GM18867 (cell line): ENCODE results near the gene HMGB4.

Experiments used
- ATAC-seq: cut with Tn5 transposase; IDR thresholded peaks from one replicate; pipeline ENCODE4 v1.9.1; 2021; ENCODE audit warnings: mild to moderate bottlenecking, moderate library complexity; ENCODE audit not compliant: unreplicated experiment

Gene HMGB4

DNA sequence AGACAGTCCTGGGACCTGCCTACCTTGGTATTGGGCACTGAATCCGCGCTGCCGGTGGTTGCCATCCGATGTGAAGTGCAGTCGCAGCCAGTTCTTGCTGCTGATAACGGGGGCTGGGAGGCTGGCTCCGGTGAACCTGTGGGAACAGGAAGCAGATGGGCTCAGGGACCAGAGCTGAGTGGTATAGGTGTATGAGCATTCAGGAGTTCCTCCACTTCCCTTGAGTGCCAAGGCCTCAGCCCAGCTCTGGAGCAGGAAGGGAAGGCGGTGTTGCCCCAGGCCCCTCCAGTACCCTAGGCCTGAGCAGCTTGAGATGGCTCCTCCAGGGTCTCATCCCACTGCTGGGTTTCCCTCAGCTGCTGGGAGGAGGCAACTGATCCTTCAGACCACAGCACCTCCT, 17.0 kb upstream of the HMGB4 start:
- no peak for ATAC-seq

DNA sequence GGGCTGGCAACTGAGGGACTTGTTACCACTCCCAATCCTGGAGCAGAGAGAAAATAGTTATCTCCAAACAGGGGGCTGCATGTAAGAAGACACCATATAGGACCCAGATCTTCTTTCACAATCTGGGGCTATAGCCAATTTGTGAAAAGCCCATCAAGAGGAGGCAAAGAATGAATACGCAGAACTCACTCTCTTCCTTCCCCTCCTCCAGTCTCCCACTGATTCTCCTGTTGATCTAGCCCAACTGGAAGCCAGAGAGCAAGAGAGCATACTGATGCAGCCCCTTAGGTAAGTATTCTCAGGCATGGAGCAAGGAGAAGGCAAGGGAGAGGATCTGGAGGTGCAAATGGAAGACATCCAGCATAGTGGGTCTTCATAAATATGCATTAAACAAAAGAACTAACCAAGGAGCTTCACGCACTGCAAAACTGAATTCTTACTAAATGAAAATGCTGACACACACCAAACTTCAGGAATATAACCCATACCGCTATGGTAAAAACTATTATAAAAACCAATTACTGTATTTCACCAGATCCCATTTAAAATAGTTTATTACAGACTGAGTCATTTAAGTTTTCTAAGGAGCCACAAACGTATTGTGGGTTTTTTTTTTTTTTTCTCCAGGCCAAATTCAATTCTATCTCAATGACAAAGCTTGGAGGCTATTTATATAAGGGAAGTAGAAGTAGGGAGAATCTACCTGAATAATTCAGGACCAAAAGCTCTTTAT, 15.5 kb upstream of the HMGB4 start:
- no peak for ATAC-seq

DNA sequence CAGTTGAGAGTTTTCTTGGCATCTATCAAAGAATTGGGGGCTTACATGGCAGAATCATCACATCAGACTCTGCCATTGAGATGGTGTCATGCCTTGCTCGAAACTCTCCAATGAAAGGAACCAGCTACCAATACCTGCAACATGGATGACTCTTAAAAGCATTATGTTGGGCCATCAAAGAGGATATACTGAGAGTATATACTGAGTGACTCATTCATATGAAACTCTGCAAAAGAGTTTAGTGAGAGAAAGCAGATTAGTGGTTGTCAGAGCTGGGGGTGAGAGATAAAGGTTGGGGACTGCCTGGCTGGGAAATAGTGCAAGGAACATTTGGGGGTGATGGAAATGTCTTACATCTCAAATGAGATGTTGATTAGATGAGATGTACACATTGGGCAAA, 14.7 kb upstream of the HMGB4 start:
- ATAC-seq: no peak

DNA sequence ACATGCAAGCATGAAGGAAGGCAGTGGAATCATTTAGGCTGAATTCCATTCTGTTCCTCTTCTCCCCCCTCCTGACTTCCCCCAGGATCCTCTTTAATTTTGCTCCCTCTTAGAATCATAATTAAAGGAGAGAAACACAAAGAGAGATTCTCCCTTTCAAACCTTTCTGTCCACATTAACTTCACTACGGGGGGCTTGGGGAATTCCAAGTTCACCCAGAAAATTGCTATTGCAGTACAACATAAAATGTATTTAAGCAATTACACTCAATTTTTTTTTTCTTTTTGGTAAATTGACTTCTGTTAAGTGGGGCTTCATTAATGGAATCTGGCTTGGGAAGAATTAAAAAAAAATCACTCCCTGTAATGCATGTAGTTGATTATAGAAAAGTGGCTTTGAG, 13.4 kb upstream of the HMGB4 start:
- ATAC-seq: no peak

DNA sequence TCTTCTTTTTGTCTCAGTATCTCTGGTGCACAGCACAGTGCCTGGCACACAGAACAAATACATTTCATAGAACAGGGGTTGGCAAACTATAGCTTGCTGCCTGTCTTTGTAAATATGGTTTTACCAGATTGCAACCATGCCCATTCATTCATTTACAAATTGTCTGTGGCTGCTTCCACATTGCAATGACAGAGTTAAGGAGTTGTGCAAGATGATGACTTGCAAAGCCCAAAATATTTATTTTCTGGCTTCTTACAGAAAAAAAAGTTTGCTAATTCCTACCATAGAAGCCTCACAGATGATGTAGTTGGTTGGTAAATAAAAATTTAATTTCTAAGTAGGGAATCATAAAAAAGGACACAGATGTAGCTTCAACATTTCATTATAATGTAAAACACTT, 11.2 kb upstream of the HMGB4 start:
- no peak for ATAC-seq

DNA sequence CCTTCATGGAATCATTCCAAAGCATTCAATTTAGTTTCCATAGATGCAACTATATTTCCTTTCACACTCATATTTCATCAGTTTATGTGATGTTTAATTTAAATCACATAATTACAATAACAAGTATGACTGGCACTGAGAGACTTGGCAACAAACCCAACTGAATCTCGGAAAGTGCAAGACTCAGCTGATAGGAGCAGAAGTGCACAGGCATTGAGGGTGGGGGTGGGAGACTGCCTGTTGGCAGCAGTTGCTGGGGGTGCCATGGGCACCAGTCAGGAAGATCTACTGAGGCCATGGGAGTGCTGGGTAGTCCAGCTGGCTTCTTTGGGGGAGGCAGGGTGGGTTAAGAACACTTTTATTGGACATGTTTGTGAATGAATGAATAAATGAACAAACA, 10.4 kb upstream of the HMGB4 start:
- ATAC-seq: no peak

DNA sequence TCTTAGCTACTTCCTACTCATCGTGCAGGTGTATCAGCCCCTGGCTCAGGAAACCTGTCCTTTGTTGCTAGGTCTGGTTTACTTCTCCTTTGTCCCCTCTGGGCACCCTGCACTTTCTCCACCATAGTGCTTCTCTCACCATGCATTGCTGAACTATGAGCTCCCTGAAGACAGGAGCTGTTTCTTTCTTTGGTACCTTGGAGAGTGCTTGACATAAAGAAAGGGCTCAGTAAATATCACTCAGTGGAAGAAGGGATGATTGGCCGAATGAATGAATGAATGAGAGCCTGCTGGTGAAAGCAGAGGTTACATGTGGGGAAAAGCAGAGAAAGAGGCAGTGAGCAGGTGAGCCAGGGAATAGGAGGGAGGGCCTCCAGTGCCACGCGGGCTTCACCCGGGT, 9.8 kb upstream of the HMGB4 start:
- no peak for ATAC-seq

DNA sequence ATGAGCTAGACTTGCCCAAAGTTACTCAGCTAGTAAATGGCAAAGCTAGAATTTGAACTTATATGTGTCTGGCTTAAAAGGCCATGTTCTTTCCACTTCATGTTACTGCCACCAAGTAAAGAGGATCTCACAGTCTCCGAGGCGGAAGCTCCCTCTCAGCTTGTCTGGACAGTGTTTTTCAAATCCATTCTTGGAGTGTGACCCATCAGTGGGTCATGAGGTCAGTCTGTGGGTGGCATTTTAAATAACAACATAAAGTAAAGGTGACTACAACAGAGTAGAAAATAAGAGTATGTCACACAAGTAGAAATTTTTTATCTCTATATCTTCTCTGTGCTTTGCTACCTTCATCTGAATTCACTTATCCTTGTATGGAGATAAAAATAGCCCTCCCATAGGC, 3.2 kb upstream of the HMGB4 start:
- no peak for ATAC-seq

DNA sequence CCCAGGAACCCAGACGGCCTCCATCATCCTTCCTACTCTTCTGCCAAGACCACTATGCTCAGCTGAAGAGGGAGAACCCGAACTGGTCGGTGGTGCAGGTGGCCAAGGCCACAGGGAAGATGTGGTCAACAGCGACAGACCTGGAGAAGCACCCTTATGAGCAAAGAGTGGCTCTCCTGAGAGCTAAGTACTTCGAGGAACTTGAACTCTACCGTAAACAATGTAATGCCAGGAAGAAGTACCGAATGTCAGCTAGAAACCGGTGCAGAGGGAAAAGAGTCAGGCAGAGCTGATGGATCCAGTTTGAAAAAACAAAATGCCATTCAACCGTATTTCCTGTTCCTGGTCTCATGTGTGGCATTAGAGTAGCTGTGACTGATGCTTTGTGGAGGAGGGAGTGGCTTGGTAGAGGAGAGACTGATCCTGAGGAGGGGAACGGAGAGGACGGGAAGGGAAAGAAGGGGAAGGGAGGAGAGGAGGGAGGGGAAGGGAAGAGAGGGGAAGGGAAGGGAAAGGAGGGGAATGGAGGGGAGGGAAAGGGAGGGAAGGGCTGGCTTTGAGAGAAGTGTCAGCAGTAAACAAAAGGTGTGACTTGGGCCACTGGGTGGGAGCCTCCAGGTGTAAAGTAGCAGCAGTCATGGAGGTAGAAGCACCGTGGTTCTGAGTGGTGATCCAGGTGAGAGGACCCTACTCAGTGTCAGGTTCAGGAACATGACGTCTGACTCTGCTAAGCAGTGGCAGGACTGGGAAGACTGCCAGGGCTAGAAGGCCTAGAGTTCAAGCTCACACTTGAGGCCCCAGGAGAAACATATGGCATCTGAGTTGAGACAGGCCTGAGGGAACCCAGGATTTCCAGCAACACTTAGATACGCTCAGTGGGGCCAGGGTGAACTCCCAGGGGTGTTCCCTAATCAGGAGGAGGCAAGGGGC, 846 bp downstream of the HMGB4 start:
- no peak for ATAC-seq

DNA sequence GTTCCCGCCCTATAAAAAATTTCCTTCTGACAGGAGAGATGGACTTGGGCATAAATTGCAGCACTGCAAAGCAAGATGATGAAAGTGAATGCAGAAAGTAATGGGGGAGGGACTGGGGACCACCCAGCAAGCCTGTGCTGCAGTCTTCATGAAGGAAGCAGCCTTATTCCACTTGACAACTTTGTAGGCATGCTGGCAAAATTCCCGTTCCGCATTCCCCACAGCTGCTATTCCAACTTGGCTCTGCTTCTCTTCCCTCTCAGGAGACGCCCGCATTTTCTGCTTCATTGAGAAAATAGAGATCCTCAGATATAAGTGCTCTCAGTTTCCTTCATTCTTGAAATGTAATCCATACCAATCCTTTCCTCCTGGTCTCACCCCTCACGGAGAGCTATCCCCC, 2.4 kb downstream of the HMGB4 start:
- ATAC-seq: no peak

DNA sequence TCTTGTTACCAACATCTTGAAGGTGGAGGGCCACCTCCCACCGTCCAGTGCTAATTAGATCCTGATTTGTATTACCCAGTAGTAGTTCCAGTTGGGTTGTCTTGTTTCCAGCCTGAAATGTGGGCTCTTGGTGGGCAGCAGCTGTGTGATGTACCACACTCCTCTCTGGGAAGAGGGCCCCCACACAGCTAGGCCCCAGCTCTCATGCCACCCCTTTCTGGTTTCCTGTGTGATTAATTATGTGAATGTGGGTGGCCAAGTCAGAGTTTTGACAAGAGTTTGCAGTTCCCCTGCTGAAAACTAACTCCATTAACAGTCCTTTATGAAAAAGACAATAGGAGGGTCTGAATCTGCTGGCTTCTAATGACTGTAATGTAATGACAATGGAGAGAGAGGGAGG, 3.8 kb downstream of the HMGB4 start:
- ATAC-seq: no peak

DNA sequence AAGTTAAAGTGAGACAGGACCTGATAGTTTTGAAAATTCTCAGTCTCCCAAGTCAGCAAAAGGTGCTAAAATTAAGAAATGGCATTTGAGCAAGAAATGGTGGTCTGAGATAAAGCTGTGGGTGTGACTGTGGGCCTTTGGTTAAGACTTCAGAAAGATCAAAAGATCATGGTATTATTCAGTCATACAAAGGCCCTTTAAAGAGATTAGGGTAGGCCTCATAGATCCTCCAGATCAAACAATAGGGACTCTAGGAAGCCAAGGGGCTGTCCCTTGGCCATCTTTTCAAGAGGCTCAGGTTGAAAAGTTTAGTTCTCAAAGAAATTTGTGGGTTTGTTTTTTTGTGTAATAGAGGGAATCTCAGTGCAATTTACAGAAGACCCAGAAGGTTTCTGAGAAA, 8.4 kb downstream of the HMGB4 start:
- no peak for ATAC-seq

DNA sequence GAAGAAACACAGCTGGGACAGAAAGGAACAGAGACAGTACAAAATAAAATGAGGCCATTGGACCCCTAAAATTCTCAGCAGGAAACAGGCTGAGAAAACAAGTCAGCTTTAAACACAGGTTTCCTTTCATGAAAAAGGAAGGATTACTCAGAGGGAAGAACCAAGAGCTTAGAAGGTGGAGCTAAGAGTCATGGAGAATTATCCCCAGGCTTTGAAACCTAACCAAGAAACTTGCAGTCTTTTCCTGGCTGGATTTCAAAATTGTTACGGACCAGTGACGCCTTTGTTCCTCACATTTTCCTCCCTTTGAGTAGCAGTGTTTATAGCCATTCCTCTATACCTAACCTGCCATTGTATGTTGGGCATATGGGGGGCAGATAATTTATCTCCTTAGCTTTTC, 8.8 kb downstream of the HMGB4 start:
- ATAC-seq: no peak

DNA sequence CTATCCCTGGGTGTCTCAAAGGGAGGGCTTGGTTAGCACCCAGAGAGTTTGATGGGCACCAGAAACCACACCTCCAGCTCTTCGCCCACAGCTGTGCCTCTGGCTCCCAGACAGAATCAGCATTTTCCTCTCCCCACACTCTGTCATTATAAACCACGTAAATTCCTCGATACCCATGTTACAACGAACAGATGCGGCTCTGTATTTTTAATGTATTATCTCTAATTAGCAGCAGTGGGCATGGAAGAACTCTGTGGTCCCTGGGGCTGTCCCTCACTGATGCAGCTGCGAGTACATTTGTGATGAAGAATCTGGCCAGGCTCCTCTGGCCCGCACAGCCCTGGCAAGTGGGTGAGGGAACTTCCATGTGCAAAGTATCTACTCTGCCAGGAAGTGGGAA, 10.8 kb downstream of the HMGB4 start:
- ATAC-seq: no peak

DNA sequence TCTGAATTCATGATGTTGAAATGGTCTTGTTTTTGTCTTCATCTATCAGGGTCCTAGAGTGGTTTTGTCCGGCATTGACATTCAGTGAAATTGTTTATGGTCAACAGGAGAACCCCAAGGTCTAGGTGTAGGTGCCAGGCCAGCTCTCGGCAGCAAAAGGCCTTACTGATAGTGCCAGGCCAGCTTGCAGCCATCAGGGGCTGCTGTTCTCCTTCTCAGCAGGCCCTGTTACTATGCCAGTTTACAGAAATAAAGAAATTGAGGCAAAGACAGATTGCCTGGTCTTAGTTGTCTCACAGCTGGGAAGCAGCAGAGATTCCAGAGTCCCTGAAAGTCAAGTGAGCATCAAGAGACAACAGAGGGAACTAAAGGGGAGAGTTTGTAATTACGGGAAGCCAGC, 12.0 kb downstream of the HMGB4 start:
- no peak for ATAC-seq

DNA sequence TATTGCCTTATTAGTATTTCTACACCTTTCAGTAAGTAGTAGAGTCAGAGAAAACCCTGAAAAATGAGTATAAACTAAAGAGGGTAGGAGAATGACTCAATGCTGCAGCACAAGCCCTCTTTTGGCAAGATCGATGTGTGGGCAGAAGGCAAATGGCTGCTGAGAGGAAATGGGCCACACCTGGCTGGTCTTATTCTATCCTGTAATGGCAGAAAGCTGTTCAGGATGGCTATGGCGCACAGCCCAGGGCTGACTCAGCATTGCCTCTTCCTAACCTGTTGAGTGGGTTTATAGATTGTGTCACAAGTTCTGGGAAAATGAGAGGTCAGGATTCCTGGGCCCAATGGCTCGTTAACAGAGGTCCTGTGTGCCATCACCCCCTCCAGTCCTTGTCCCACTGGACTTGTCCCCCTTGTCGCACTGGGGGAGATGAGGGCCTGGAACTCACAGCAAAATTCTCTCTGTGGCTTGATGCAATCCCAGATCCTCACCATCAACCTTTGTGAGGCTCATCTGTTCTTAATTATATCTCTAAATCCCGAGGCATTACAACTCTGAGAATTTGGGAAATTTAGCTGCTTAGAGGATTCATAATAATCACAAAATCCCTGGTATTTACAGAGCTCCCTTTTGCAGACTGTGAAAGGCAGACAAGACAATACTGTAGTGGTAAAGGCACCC, 13.2 kb downstream of the HMGB4 start:
- no peak for ATAC-seq

DNA sequence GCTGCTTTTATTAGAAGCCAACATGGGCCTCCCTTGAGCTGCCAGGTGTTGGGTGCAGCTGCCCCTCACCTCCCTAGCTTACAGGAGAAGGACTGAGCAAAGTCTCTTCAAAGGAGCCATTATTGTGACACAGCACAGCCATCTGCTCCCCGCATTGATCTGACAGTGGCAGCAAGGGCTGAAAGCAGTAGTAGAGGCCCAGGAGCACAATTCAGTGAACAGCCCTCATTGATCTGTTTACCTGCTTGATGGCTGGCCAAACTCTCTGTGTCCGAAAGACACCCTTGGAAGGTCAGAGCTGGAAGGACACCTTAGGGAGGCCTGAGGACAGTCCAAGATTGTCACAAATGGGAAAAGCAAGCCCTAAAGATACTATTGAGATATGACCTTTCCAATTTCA, 14.5 kb downstream of the HMGB4 start:
- ATAC-seq: no peak

DNA sequence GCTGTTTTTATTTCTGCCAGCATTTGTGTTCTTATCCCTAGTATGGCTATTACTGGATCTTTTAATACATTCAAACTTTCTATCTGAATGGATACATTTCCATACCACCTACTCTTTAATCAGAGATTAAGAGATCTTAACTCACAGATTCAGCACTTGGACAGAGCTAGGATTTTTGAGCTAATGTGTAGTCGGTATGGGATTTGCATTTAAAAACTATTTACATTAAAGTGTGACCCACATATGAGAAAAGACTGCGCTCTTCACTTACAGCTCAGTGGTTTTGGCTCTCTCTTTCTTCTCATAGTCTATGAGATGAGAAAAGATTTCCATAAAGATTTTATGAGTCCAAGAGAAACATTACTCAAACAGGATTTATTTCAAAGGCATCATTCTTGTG, 16.4 kb downstream of the HMGB4 start:
- ATAC-seq: no peak

DNA sequence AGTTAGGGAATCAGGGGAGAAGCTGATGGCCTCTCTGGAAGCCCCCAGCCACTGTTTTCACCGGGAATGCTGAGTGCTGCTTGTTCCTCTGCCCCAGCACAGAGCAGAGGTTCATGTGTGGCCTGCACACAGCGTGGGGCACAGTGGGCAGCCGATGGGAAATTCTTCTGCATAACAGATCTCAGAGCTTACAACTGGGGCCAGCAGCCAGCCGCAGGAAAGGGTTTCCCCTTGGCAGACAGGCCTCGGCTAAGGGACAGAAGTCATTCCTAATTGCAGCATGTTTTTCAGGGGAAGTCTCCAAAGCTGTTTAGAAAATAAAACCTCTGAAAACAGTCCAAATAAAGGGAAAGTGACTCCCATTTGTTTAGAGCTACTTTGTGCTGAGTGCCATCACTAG, 22.6 kb downstream of the HMGB4 start:
- ATAC-seq: no peak

DNA sequence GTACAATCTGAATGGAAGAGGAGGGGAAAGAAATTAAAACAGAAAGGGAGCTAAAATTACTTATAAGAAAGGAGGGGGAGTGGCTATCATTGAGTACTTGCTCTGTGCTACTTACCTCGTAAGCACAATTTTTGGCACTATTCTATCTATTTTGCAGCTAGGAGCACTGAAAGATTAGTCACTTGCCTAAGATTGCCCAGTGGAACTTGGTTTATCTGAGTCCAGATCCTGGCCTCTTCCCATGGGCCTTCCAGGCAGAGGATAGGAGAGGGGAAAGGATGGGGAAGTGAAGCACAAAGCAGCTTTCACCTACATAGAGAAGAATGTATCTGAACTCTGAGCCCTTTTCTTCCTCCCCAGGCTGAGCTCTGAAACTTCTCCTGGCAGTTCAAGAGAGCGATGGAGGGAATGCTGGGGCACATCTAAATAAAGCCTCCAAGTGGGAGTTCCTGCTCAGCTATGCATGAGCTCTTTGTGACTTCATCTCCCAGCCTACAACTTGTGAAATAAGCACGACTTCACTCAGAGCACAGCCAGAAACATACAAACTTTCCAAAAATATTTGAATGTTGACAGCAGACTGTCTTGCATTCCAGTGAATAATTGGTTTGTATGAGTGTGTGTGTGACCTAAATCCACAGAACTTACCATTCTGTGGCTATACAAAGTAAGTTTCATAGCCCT, 29.4 kb downstream of the HMGB4 start:
- ATAC-seq: no peak

DNA sequence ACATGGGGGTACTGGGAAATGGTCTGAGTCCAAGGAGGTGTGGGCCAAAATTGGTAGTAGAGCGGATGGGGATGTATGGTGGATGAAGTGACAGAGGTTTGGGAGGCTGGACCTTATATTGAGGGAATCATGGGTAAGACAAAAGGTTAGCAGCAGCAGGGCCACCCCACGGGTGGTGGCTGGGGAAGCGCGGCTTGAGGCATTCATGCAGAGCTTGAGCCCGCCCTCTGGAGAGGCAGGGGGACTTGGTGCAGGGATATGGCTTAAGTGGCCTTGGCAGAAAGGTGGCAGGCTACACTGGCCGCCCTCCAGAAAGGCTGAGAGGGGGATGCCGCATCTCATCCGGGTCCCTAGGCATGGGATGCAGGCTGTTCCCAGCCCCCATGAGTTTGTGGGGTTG, 31.5 kb downstream of the HMGB4 start:
- ATAC-seq: no peak
